Measurements from ENCODE around the gene ACSF3. TPM values are rescaled to one million over a fixed set of nuclear protein-coding genes. Genes with fewer than 3 reads are reported as not detected.
A peak's percentile ranks its signal among the peaks of the same experiment; 100 is the strongest.
"Not testable (repeated sequence)": the region's sequence is repeated elsewhere in the genome, so short reads cannot be mapped to it uniquely, and the experiment has no call there.

ACSF3 gene
- total RNA-seq, 1 experiment from 2014 or later: 39.2 TPM

GRCh38 chr16:89164847-89165680 lies 71.4 kb downstream of the ACSF3 start:
- ChIA-PET CTCF (interaction anchor here (0.6 to 0.7 kb wide), 3 partner anchors 353 to 1170 kb away, joined by 3 read pairs; no protein-coding TSS in a partner anchor), POLR2A (interaction anchor here (1.2 kb wide), 1 partner anchor 9 kb away, joined by 4 read pairs; no protein-coding TSS in a partner anchor)
- Mint-ChIP-seq H3K4me3 (ENCODE audit: unreplicated experiment) (no peak overlapping the region), H3K36me3 (ENCODE audit: insufficient read depth, unreplicated experiment) (no peaks in the 10 kb centered on the region), H3K27me3 (ENCODE audit: insufficient read depth, unreplicated experiment) (no peaks in the 10 kb centered on the region), H3K9me3 (ENCODE audit: unreplicated experiment) (no peaks in the 10 kb centered on the region), H3K4me1 (ENCODE audit: insufficient read depth, unreplicated experiment) (peaks cover 7% of the 10 kb centered on the region), H3K27ac (ENCODE audit: low read depth, unreplicated experiment) (no peak overlapping the region)
- intact Hi-C loops (cut with micrococcal nuclease): no loop called here
- TF ChIP-seq CTCF (IDR thresholded peaks at IDR 0.05; ENCODE audit: unreplicated experiment): no peak
- DNase-seq (ENCODE audit: unreplicated experiment): no peak
- no TSS peak for BruUV-seq (replicated peaks)

- ChIA-PET POLR2A (interaction anchor here (1.2 kb wide), 1 partner anchor 10 kb away, joined by 4 read pairs; no protein-coding TSS in a partner anchor), CTCF (interaction anchor here (0.6 kb wide), 1 partner anchor 353 kb away, joined by 3 read pairs; no protein-coding TSS in a partner anchor)
- H3K4me3 Mint-ChIP-seq (ENCODE audit: unreplicated experiment); H3K27ac Mint-ChIP-seq (ENCODE audit: low read depth, unreplicated experiment); intact Hi-C loops (cut with micrococcal nuclease); DNase-seq (ENCODE audit: unreplicated experiment); H3K4me1 Mint-ChIP-seq (ENCODE audit: insufficient read depth, unreplicated experiment); H3K36me3 Mint-ChIP-seq (ENCODE audit: insufficient read depth, unreplicated experiment); H3K9me3 Mint-ChIP-seq (ENCODE audit: unreplicated experiment); H3K27me3 Mint-ChIP-seq (ENCODE audit: insufficient read depth, unreplicated experiment); BruUV-seq (replicated peaks): not testable (repeated sequence)
These were observed 72.0 kb downstream of the ACSF3 start for GRCh38 chr16:89165681-89165979.

- Mint-ChIP-seq H3K27me3 (ENCODE audit: insufficient read depth, unreplicated experiment) (no peaks in the 10 kb centered on the region), H3K36me3 (ENCODE audit: insufficient read depth, unreplicated experiment) (no peaks in the 10 kb centered on the region), H3K4me3 (ENCODE audit: unreplicated experiment) (no peak overlapping the region), H3K4me1 (ENCODE audit: insufficient read depth, unreplicated experiment) (peaks cover 12% of the 10 kb centered on the region), H3K9me3 (ENCODE audit: unreplicated experiment) (no peaks in the 10 kb centered on the region), H3K27ac (ENCODE audit: low read depth, unreplicated experiment) (no peak overlapping the region)
- ChIA-PET CTCF (interaction anchor here (0.5 to 2.4 kb wide), 31 partner anchors 11 to 1386 kb away, joined by 3 to 13 read pairs (median 4); partner anchors contain the start of genes APRT, GALNS and TRAPPC2L), POLR2A (interaction anchor here (1.1 kb wide), 1 partner anchor 354 kb away, joined by 8 read pairs; the partner anchor contains the start of gene APRT)
- intact Hi-C loops (cut with micrococcal nuclease): loop anchor here (1.0 kb wide), 2 partner anchors 351 to 355 kb away; no protein-coding TSS in a partner anchor
- DNase-seq (ENCODE audit: unreplicated experiment): no peak
- no peak for TF ChIP-seq CTCF (IDR thresholded peaks at IDR 0.05; ENCODE audit: unreplicated experiment)
- no TSS peak for BruUV-seq (replicated peaks)
These were observed 73.2 kb downstream of the ACSF3 start for GRCh38 chr16:89166696-89167424.

- peak; percentile 77 for DNase-seq (ENCODE audit: unreplicated experiment)
- no peaks in the 10 kb centered on the region for H3K36me3 Mint-ChIP-seq (ENCODE audit: insufficient read depth, unreplicated experiment)
- ChIA-PET POLR2A (interaction anchor here (1.1 kb wide), 1 partner anchor 355 kb away, joined by 8 read pairs; the partner anchor contains the start of gene APRT), CTCF (interaction anchor here (0.5 to 2.4 kb wide), 29 partner anchors 11 to 1387 kb away, joined by 3 to 13 read pairs (median 3); partner anchors contain the start of genes APRT, GALNS and TRAPPC2L)
- no peak overlapping the region for H3K4me3 Mint-ChIP-seq (ENCODE audit: unreplicated experiment)
- peak; percentile 92 for TF ChIP-seq CTCF (IDR thresholded peaks at IDR 0.05; ENCODE audit: unreplicated experiment)
- intact Hi-C loops (cut with micrococcal nuclease): loop anchor here (1.0 kb wide), 2 partner anchors 351 to 355 kb away; no protein-coding TSS in a partner anchor
- H3K27ac Mint-ChIP-seq (ENCODE audit: low read depth, unreplicated experiment): no peak overlapping the region
- no TSS peak for BruUV-seq (replicated peaks)
- H3K9me3 Mint-ChIP-seq (ENCODE audit: unreplicated experiment): no peaks in the 10 kb centered on the region
- H3K4me1 Mint-ChIP-seq (ENCODE audit: insufficient read depth, unreplicated experiment): peaks cover 12% of the 10 kb centered on the region
- H3K27me3 Mint-ChIP-seq (ENCODE audit: insufficient read depth, unreplicated experiment): no peaks in the 10 kb centered on the region
These were observed 73.8 kb downstream of the ACSF3 start for GRCh38 chr16:89167425-89167941.

Data from MCF 10A (cell line).